GM12878 (cell line): ENCODE results near the gene POU3F2. TPM values are rescaled to one million over a fixed set of nuclear protein-coding genes. Genes with fewer than 3 reads are reported as not detected.

Experiments
- ATAC-seq: fragments of 200-7000 bp; cut with Tn5 transposase; 3 replicates; pipeline ENCODE4 v1.9.1; 2020; ENCODE audit warnings: mild to moderate bottlenecking, moderate library complexity
- BruUV-seq: library from RNA; stranded (reverse); fragments of 400-500 nt; replicated peaks from 2 replicates; lab custom pipeline; 2021; lab: Mats Ljungman, UMichigan
- CTCF ChIA-PET: fragments of 300-600 bp; sonication (Branson Sonifier 250); formaldehyde crosslinking; extraction: SDS; loops from one replicate; lab custom pipeline; 2021; ENCODE audit warnings: inconsistent platforms; lab: Yijun Ruan, JAX
- POLR2A ChIA-PET: fragments of 350-600 bp; formaldehyde crosslinking; extraction: SDS; loops from one replicate; lab custom pipeline; 2021; ENCODE audit warnings: inconsistent platforms; lab: Charles Lee
- RAD21 ChIA-PET: fragments of 300-600 bp; sonication (Branson Sonifier 250); formaldehyde crosslinking; loops from one replicate; lab custom pipeline; 2023; ENCODE audit warnings: antibody characterized with exemption; ENCODE audit not compliant: unreplicated experiment; lab: Charles Lee
- SMC1A ChIA-PET: fragments of 300-600 bp; sonication (Branson Sonifier 250); formaldehyde crosslinking; loops from one replicate; lab custom pipeline; 2023; ENCODE audit not compliant: unreplicated experiment, uncharacterized antibody; lab: Charles Lee
- DNase-seq: peaks from one replicate; pipeline ENCODE4 v3.0.0-alpha.2; 2011; ENCODE audit warnings: low read depth, low spot score
- FAIRE-seq: peaks from 3 replicates; lab custom pipeline; 2011; peaks lifted over from hg19 to GRCh38; lab: Jason Lieb, UNC
- H2AFZ ChIP-seq: 2 replicates; pipeline ENCODE4 v1.6.0; 2011; ENCODE audit warnings: low read depth, low read length, control low read depth; ENCODE audit not compliant: control insufficient read depth
- H3K27ac ChIP-seq: 2 replicates; pipeline ENCODE4 v1.5.1; 2011; ENCODE audit warnings: control low read depth; ENCODE audit not compliant: control insufficient read depth, insufficient read depth
- H3K27me3 ChIP-seq, 2 experiments: replicated peaks in 1 of 2; 2 replicates each; pipeline versions ENCODE4 v1.6.0 to v1.6.1; 2011; ENCODE audit warnings: low read length in 1 of 2; ENCODE audit not compliant: control insufficient read depth in 2 of 2, insufficient read depth in 2 of 2
- H3K36me3 ChIP-seq, 2 experiments: 2 replicates each; pipeline ENCODE4 v1.5.1; 2011; ENCODE audit warnings: low read length in 1 of 2; ENCODE audit not compliant: control insufficient read depth in 2 of 2, insufficient read depth in 2 of 2
- H3K4me1 ChIP-seq: 2 replicates; pipeline ENCODE4 v1.6.1; 2011; ENCODE audit warnings: mild to moderate bottlenecking, low read length, moderate library complexity, mixed read lengths; ENCODE audit not compliant: control insufficient read depth, insufficient read depth
- H3K4me2 ChIP-seq: 2 replicates; pipeline ENCODE4 v1.6.0; 2011; ENCODE audit warnings: control low read depth; ENCODE audit not compliant: control insufficient read depth, insufficient read depth
- H3K4me3 ChIP-seq: fragments of 200-600 bp; sonication (generic); 2 replicates; pipeline ENCODE4 v1.5.1; 2016
- H3K79me2 ChIP-seq: 2 replicates; pipeline ENCODE4 v1.6.0; 2011; ENCODE audit warnings: low read length; ENCODE audit not compliant: control insufficient read depth, insufficient read depth
- H3K9ac ChIP-seq: 2 replicates; pipeline ENCODE4 v1.8.0; 2011; ENCODE audit warnings: low read length, control low read depth, mixed read lengths; ENCODE audit not compliant: control insufficient read depth, insufficient read depth
- H3K9me3 ChIP-seq: replicated peaks from 3 replicates; pipeline ENCODE4 v1.5.1; 2011; ENCODE audit warnings: mild to moderate bottlenecking, low read length; ENCODE audit not compliant: control insufficient read depth, insufficient read depth
- H4K20me1 ChIP-seq: 2 replicates; pipeline ENCODE4 v1.6.0; 2011; ENCODE audit not compliant: control insufficient read depth, insufficient read depth
- BCLAF1 ChIP-seq: fragments of 450-650 bp; IDR thresholded peaks from 2 replicates; pipeline ENCODE4 v1.6.1; 2017; ENCODE audit warnings: antibody characterized with exemption, mild to moderate bottlenecking, moderate library complexity
- GATAD2B ChIP-seq: fragments of 450-650 bp; conservative IDR thresholded peaks from 2 replicates; pipeline ENCODE4 v1.6.1; 2017; ENCODE audit warnings: low read depth, mild to moderate bottlenecking, moderate library complexity
- MAX ChIP-seq: IDR thresholded peaks from 2 replicates; pipeline ENCODE4 v1.6.1; 2012; ENCODE audit warnings: low read depth, low read length, improper control_type of control experiment
- MEF2A ChIP-seq: IDR thresholded peaks from 2 replicates; pipeline ENCODE4 v1.6.1; 2011; ENCODE audit warnings: low read depth, mild to moderate bottlenecking, low read length, moderate library complexity; ENCODE audit not compliant: insufficient read depth
- MTA3 ChIP-seq: IDR thresholded peaks from 2 replicates; pipeline ENCODE4 v1.6.1; 2012; ENCODE audit warnings: low read length, inconsistent platforms, borderline replicate concordance
- MXI1 ChIP-seq: fragments of 150-350 bp; IDR thresholded peaks from 2 replicates; pipeline ENCODE4 v1.6.1; 2011; ENCODE audit warnings: low read depth, mild to moderate bottlenecking, inconsistent platforms, low read length, improper control_type of control experiment
- NR2C1 ChIP-seq: fragments of 450-650 bp; IDR thresholded peaks from 2 replicates; pipeline ENCODE4 v1.6.1; 2017; ENCODE audit warnings: antibody characterized with exemption, mild to moderate bottlenecking, moderate library complexity
- RBBP5 ChIP-seq: fragments of 200-600 bp; sonication (generic); conservative IDR thresholded peaks from 2 replicates; pipeline ENCODE4 v1.6.1; 2016
- SP1 ChIP-seq: IDR thresholded peaks from one replicate; pipeline ENCODE4 v1.6.1; 2011; ENCODE audit warnings: low read depth, low read length
- STAT1 ChIP-seq: fragments of 450-650 bp; conservative IDR thresholded peaks from 2 replicates; pipeline ENCODE4 v1.6.1; 2014; ENCODE audit warnings: antibody characterized with exemption, mild to moderate bottlenecking
- TAF1 ChIP-seq: IDR thresholded peaks from 2 replicates; pipeline ENCODE4 v1.6.1; 2011; ENCODE audit warnings: mild to moderate bottlenecking, low read depth, low read length, borderline replicate concordance
- TARDBP ChIP-seq: IDR thresholded peaks from 2 replicates; pipeline ENCODE4 v1.6.1; 2016; ENCODE audit warnings: borderline replicate concordance
- WGBS: methylation state at CpG from one replicate; pipeline ENCODE4 v1.1.6; 2016; ENCODE audit warnings: low lambda C conversion rate; ENCODE audit not compliant: insufficient replicate concordance, insufficient coverage; ENCODE audit errors: missing lambda C conversion rate; 5-methylcytosine and 5-hydroxymethylcytosine counted together
- in situ Hi-C: fragments of 300-500 bp; cut with MboI; formaldehyde crosslinking; loops from 9 replicates; pipeline ENCODE4 v1.14.3; 2018; ENCODE audit warnings: mixed read lengths
- intact Hi-C: fragments of 100-400 bp; cut with micrococcal nuclease; formaldehyde crosslinking; loops from one replicate; pipeline ENCODE4 v1.14.2; 2022; ENCODE audit not compliant: unreplicated experiment
- polyA plus RNA-seq, 11 experiments: library from polyadenylated mRNA; depleted of rRNA in 4 of 11; unstranded in 6 of 11; stranded (reverse) in 5 of 11; fragments of >200 nt; fragmentation: Nextera tagmentation in 4 of 11; fragmentation: Illumina TruSeq in 1 of 11; extraction: Ambion mirVana in 4 of 11; extraction: Trizol in 1 of 11; gene quantifications; 1 replicate in 1 of 11; 2 replicates in 10 of 11; pipeline versions ENCODE4 v1.2.1 to v1.2.3, GENCODE V29; 2011 to 2016; ENCODE audit warnings: inconsistent platforms in 2 of 11, missing spikeins in 2 of 11, low read depth in 1 of 11
- total RNA-seq, 4 experiments: library from RNA; depleted of rRNA in 3 of 4; stranded (reverse); fragments of >200 nt in 3 of 4; fragmentation: Illumina TruSeq in 1 of 4; extraction: Trizol in 1 of 4; gene quantifications; 2 replicates each; pipeline versions ENCODE4 v1.2.1 to v1.2.3, GENCODE V29; 2013 to 2021
- TF ChIP-seq, protein P1 (sequence below): fragments of 450-650 bp; IDR thresholded peaks from 2 replicates; pipeline ENCODE4 v1.6.1; 2018; ENCODE audit warnings: borderline replicate concordance, mild to moderate bottlenecking; ENCODE audit not compliant: partially characterized antibody

The POU3F2 gene
- total and polyA plus RNA-seq, 10 of the 15 experiments (the other 5 are each of a cell fraction or from before 2014, with no cell fraction given), result not detected

DNA sequence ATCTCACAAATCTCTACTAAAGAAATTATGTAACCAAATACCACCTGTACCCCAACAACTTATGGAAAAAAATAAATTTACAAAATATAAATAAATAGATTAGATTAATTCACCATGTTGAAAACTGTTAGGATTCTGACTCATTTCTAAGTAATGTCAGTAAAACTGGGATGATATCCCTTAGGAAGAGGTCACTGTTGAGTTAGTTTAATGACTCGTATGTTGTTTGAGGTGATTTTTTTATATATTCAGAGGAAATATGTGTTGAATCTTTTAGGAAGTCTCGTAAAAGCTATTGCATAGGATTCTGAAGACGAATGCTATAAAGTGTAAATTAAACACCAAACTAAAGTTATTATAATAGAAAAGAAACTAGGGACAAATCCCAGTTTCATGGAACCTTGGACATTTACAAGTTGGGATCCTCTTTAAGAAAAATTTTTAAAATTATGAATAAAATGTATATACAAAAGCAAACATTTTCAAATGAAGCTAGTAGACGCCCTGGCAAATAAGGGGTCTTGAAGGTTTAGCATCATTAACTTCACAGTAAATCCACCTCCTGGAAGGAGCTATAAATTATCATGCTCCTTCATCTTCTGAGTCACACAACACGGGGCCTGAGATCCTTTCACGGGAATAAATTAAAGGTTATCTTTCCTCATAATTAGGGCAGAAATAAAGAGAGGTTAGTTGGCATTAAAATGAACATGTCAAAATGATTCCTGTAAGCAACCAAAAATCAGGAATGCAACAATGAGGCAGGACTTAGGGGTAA, 37.0 kb upstream of the POU3F2 start:
- H3K36me3 ChIP-seq, result no peaks in the 10 kb centered on the region
- no peak for TF ChIP-seq GATAD2B
- TF ChIP-seq SP1, result no peak
- no peak for TF ChIP-seq NR2C1
- no peak for TF ChIP-seq TAF1
- no peak for TF ChIP-seq STAT1
- no peak for TF ChIP-seq MXI1
- TF ChIP-seq MEF2A, result no peak
- TF ChIP-seq MTA3, result no peak
- no peak for TF ChIP-seq MAX
- TF ChIP-seq, protein P1, sequence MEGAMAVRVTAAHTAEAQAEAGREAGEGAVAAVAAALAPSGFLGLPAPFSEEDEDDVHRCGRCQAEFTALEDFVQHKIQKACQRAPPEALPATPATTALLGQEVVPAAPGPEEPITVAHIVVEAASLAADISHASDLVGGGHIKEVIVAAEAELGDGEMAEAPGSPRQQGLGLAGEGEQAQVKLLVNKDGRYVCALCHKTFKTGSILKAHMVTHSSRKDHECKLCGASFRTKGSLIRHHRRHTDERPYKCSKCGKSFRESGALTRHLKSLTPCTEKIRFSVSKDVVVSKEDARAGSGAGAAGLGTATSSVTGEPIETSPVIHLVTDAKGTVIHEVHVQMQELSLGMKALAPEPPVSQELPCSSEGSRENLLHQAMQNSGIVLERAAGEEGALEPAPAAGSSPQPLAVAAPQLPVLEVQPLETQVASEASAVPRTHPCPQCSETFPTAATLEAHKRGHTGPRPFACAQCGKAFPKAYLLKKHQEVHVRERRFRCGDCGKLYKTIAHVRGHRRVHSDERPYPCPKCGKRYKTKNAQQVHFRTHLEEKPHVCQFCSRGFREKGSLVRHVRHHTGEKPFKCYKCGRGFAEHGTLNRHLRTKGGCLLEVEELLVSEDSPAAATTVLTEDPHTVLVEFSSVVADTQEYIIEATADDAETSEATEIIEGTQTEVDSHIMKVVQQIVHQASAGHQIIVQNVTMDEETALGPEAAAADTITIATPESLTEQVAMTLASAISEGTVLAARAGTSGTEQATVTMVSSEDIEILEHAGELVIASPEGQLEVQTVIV, result no peak
- no peak for TF ChIP-seq BCLAF1
- no peak for TF ChIP-seq RBBP5
- TF ChIP-seq TARDBP, result no peak
- TF ChIP-seq, all 136 proteins: peak for 0
- 20% methylated on average over 6 of the region's 6 CpGs for WGBS
- Histone ChIP-seq H3K27me3 (no peaks in the 10 kb centered on the region), H4K20me1 (no peaks in the 10 kb centered on the region), H2AFZ (no peak overlapping the region), H3K4me2 (no peak overlapping the region), H3K4me3 (no peak overlapping the region), H3K4me1 (no peaks in the 10 kb centered on the region), H3K9ac (no peak overlapping the region), H3K9me3 (no peaks in the 10 kb centered on the region), H3K79me2 (no peaks in the 10 kb centered on the region), H3K27ac (no peak overlapping the region)
- FAIRE-seq (no peak), ATAC-seq (no peak), DNase-seq (no peak)
- BruUV-seq, result no TSS peak
- in situ Hi-C loops, result no loop called here
- POLR2A ChIA-PET, result no interaction called here
- CTCF ChIA-PET, result no interaction called here
- RAD21 ChIA-PET, result no interaction called here
- intact Hi-C loops, result no loop called here
- SMC1A ChIA-PET, result interaction anchor here (1.5 kb wide), 1 partner anchor 18 kb away, joined by 3 read pairs; no protein-coding TSS in a partner anchor
